HG02588 (cell line): ENCODE results near the gene GSDME.
A peak's percentile ranks its signal among the peaks of the same experiment; 100 is the strongest.

Source experiments
- ATAC-seq: cut with Tn5 transposase; IDR thresholded peaks from one replicate; pipeline ENCODE4 v1.9.1; 2021; ENCODE audit warnings: mild to moderate bottlenecking, moderate library complexity; ENCODE audit not compliant: unreplicated experiment

The GSDME gene

DNA sequence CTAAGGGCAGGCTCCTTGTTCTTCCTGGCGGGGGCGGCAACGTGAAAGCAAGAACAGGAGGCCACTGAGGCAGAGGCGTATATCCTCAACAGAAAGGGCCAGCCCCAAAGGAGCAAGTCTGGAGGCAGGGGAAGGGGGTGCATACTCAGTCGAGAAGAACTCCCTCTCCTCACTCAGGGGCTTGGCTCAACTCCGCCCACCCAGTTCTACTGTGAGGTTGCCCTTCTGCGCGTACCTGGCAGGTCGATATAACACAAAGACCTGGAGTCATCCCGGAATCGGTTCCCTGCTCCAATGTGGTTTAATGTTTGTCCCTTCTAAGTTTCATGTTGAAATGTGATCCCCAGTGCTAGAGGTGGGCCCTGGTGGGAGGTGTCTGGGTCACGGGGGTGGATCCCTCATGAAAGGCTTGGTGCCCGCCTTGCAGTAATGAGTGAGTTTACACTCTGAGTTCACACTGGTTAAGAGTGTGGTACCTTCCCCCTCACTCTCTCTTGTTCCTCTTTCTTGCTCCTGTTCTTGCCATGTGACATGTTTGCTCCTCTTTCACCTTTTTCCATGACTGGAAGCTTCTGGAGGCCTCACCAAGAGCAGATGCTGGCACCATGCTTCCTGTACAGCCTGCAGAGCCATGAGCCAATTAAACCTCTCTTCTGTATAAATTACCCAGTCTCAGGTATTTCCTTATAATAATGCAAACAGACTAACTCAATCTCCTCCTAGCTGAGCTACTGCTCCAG, 32.6 kb downstream of the GSDME start:
- ATAC-seq, result no peak

DNA sequence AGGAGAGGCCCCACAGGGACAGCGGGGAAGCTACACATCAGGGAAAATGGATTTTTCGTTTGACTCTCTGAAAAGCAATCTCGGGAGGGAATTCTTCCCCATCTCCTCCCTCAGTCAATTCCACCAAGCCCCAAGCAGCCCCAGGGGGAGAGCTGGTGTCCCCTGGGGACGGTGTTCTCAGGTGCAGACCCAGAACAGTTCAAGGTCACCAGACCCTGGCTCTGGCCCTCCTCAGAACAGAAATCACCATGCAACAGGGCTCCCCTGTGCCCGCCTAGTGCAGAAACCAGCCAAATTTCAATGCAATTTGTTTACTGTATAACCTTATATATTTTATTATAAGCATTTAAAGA, 34.1 kb downstream of the GSDME start:
- ATAC-seq, result no peak

DNA sequence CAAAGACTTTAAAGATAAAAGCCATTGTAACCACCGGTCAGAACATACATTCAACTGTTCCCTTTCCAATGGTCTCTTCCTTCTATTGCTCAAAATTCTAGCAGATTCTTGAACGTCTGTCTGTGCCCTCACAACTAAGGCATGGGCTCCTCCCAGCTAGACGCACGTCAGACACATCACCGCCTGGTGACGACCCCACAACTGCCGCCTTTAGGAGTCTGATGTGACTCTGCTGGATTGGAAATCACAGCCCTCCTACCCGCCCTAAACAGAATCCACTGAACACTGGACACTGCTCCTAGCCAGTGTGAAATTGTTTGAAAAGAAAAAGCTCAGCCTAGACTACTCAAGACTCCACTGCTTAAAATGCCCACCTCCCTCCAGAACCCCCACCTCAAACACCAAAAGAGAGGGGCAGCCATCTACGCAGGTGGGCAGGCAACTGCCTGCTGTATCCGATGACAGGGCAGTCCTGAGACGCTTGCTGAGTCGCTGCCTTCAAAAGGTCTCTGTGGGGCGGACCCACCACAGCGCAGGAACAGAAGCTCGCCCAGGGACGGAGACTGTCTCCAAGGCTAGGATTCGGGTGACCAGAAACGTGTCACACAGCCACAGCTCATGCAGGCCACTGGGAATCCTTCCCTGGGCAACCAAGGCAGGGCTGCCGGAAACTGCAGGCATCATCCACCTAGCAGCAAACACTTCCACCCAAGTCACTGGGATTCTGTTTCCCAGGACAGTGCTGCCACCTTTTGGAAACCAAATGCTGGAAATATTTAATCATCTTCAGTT, 34.7 kb downstream of the GSDME start:
- ATAC-seq, result no peak

DNA sequence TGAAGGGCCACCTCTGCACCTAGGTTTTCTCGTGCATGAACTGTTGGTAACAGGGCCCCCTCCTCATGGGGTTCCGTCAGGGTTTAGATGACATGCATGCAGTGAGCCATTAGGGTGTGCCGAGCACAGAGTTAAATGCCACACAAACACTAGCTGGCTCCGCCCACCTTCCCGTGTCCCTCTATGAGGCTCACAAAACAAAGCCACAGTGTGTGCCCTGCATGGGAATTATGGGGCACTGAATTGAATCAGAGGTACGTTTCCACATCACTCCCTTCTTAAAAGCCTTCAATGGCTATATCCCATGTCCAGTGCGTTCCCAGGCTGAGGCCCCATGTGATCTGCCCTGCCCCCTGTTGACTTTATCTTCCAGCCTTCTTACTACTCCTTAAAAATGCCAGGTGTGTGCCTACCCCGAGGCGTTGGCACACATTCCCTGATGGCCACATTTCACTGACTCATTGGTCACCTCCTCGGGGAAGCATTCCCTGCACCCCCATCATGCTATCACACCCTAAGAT, 35.7 kb downstream of the GSDME start:
- no peak for ATAC-seq

DNA sequence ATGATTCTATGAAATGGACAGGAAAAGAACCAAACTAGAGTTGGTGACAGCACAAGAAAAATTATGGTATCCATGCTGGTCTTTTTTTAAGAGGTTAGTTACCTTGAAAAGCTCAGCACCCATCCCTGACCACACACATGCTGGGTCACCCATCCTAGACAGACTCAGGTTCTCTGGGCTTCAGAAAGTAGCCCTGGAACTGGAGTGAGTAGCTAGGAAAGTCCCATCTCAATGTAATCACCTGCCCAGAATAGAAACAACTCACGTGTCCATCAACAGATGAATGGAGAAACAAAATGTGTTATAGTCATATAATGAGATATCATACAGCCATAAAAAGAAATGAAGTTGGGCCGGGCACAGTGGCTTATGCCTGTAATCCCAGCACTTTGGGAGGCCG, 37.0 kb downstream of the GSDME start:
- ATAC-seq, result no peak

DNA sequence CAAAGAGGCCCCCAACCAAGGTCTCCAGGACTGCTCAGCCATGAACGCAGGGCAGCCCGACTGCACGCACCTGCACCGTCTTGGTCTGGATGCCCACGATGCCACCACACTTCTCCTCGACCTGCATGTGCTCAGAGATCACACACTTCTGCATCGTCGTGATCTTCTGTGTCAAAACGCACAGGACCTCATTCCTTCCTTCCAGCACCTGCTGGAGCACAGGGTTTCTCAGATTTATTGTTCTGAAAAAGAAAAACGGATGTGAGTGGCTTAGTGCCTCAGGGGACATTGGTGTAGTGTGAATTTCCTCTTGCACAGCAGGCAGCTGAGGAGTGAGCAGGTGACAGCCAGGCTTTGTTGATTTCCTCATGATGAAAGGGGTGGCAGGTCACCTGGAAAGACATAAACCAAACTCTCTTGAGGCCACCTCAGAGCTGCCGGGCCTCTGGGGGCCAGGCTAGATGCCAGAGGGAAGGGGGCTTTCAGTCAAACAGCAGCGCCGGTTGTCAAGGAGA, 38.2 kb downstream of the GSDME start:
- ATAC-seq, result peak; percentile 64

DNA sequence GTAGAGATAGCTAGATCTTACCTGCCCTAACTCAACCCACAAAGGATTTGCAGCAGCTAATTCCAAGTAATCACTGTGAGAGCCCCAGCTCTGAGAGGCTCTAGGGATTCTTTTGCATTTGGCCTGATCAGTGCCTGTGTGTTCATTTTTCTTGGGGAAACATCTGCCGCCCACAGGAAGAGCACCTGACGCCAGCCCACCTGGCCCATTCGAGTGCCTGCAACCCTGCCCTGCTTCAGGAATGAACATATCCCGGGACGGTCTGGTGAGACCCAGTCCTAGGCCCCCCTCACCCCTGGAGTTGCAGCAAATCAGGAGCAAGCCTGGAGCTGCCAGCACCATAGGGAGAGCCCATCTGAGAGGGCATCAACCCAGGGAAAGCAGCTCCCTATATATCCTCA, 38.8 kb downstream of the GSDME start:
- no peak for ATAC-seq

DNA sequence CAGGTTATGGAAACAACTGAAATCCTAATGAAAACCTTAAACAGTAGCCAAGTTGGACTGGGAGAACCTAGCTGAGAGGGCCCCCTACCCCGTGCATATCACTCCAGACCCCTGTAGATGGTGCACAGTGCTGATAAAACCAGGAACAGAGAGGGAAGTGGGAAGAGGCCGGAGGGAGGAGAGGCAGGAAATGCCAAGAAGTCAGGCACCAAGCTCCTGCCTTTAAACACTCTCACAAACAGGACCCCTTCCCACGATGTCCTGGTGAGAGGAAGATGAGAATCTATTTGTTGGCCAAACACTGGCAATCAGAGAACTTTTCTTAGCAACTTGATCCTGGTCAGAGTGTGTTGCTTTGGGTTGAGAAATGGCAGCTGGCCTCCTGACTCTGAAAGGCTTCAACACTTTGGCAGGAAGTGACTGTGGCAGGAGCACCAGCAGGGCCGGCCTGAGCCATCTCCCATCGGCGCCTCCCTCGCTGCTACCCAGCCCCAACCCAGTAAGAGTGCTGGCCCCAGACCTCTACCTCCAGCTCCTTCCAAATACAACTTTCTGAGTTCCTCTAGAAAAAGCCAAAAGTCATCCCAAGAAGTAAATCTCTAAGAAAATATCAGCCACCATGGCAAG, 39.5 kb downstream of the GSDME start:
- no peak for ATAC-seq

DNA sequence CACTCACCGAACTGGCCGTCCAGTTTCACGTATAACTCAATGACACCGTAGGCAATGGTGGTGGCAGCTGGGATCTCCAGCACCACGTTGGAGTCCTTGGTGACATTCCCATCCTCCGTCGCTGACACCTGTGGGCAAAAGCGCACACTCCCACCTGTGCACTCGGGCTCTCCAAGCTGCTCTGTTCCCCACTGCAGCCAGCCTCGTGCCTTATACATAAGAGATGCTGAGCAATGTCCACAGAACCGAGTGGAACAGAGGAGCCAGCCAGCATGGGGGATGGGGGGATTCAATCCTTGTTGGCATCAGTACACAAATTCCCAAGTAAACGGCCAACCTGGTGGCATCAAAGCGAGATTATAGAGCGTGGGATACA, 40.0 kb downstream of the GSDME start:
- no peak for ATAC-seq

DNA sequence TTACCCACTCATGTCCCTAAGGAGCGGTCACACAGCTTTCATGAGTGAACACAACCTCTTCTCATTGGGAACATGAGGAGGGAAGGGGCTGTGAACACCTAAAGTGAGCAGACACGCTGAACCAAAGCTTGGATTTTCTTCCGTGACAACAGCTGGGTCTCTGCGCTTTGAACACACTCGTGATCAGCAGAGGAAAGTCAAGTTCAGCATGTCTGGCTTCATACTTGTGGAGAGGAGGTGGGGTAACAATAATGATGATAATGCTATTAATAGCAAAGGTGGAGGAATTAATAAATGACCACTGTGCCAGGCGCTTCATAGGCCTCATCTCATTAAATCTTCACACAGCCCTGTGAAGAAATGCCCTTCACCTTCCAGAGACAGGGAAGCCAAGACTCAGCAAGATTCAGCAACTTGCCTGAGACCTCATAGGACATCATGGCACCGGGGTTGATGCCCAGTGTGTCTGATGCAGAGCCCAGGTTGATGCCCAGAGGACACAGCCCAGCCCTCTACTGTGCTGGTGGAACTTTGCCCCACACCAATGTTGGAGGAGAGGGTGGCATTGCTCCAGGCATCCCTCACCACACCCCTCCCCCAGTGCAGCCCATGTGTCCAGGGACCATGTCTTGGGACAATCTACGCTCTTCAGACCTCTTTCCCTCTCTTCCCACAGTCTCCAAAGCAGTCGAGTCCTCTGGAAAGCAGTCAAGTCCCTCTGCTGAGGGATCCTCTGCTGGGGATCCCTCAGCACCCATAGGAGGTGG, 40.6 kb downstream of the GSDME start:
- no peak for ATAC-seq

DNA sequence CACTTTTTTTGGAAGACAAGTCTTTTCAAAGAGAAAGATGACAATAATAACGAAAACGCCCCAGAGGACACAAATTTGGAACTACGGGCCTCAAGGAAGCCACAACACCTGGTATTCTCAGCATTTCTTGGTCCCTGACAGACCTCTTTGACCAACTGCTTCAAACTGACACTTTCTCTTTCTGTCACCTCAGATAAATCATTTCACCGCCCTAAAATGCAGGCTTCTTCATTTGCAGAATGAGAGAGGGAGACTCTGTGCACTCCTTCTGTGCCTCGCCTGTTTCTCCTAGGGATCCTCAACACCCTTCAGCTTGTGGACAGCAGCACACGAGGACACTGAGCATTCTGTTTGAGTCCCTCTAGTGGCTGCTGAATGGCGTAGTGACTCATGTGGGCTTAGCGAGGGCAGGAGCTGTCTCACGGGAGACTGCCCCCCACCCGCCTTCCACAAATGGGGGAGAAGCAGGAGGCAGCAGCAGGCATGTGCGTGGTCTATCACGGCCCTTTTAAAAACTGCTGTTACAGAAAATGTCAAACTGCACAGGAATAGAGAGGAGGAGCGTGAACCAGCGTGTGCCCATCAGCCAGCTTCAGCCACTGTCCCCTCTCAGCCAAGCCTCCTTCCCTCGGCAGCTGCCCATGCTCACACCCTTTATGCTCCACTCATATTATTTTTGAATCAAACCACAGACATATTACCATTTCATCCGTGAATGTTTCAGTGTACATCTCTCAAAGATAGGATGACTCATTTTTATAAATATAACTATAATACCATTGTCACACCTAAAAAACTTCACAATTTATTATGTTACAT, 41.4 kb downstream of the GSDME start:
- ATAC-seq, result peak; percentile 48

DNA sequence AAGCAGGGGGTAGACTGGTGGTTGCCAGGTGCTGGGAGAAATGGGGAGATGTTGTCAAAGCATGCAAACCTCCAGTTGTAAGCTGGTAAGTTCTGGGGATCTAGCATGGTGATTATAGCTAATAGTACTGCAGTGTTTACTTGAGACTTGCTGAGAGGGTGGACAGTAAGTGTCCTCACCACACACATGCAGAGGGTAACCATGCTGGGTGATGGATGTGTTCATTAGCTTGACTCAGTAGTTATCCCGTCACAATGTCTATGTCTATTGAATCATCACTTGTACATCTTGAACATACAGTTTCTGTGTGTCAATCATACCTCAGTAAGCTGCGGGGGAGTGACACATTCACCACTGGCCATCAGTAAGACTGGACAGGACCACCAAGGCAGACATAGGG, 42.1 kb downstream of the GSDME start:
- ATAC-seq, result no peak

DNA sequence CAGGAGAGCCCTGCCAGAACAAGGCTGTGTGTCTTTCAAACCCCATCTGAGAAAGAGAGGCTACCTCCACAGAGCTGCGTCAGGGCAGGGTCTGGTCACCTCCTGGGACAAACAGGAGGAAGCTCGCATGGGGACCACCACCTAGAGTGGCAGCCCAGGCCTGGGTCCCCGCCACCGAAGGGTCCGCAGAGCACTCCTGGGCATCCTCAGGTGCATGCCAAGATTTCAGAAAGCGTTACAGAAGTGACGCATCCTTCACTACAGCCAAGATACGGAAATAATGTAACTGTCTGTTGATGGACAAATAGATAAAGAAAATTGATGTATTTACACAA, 42.6 kb downstream of the GSDME start:
- no peak for ATAC-seq

DNA sequence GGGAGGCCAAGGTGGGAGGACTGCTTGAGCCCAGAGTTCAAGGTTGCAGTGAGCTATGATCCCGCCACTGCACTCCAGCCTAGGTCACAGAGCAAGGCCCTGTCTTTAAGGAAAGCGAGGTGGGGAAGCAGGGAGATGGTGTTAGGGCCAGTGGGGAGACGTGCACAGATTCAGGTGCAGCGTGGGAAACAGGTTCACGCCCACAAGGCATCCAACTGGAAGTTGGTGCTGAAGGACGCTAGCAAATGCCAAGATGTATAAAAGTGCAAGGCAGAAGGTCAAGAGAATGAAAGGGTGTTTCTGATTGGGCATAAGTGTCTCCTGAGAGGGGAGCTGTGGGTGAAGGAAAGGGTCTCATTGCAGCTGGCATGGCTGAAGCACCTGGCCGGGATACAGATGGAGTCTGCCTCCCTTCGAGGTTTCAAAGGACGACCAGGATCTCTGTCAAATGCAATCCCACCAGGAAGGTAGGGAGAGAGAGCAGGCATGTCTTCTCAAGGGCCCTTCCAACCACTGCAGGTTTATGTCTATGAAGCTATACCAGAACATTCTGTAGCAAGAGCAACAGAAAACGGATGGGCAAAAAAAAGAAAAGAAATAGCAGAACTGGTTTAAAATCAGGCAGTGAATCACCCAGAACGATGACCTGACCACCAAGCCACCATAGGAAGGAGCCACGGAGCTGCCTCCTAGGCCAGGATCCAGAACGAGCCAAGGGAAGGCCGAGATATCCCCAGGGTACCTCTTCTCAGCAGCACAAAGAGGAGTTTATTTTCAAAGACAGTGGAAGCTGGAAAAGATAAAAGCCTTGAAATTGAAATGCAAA, 43.2 kb downstream of the GSDME start:
- ATAC-seq, result no peak

DNA sequence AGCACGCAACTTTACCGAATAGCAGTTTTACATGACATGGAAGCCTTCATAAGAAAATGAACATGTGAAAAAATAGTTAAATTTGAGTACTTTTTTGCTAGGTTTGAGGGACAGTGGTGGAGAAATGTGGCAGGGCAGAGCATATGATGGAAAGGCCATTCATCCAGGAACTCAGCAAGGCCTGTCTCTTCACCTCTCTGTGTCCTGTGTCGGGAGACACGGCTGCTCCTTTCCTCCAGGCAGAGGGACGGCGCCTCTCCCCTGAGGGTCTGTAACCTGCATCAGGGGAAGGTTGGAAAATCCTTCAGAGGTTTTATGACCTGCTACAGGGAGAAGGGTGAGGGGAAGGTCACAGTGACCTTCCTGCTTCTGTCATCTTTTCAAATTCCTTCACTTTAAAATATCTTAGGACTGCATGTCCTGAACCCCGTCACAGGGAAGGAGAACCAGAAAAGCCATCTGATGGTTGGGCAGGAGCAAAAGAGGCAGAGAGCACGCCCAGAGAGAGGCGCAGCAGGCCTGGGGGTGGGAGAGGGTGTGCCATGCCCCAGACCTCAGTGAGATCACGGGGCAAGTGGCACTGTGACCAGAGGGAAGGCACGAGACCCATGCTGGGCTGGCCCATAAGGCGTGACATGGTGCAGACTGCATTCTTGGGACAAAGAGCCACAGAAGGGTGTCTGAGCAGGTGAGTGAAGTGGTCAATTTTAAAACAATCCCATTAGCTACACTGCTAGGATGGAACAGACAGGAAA, 44.0 kb downstream of the GSDME start:
- ATAC-seq, result no peak

DNA sequence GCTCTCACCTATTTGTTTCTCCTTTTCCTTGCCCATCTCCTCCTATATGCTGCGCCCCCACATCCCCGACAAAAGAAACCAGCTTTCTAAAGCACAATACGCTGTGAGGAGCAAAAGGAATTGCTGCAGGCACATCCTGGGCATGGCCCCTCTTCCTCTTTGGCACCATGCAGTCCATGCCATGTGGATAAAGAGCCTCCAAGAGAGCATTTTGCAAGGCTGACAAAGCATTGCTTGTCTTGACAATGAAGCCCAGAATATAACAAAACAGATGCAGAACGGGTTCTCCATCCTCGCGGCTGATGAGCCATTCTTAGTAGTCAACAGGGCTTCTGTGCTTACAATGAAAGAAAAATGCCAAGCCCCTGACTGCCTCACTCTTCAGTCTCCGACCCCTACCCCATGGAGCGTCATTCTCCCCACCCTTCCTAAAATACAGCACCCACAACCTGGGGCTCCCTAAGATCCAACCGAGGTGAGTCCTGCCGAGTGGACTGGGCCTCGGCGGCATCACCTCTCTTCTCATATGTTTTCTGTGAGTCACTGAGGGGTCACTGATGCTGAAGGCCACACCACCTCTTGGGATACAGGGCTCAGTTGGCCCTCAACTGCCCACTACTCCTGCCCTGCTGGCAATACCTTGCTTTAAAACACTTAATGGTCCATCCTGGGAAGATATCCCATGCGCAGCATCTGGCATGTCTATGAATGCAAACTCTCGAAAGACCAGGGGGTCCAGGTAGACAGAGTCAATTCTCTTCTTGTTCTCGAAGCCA, 47.5 kb downstream of the GSDME start:
- ATAC-seq, result no peak

DNA sequence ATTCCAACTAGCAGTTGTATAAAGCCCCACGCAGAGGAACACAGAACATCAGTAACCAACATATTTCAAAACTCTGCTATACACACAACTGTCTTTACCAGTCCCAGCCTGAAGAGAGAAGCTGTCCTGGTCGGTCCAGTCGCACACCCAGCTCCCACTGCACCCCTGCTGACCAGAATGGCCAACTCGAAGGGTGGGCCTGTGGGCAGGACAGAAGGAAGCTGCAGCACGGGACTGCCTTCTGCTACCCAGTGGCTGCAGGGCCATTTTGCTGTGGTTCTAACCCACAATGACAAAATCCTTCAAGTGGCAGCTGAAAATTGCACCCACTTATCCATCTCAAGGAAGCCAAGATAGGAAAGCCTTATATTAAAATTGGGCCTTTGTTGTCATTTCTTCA, 48.2 kb downstream of the GSDME start:
- ATAC-seq, result no peak
